SH-SY5Y (cell line): ENCODE measurements around the gene SPACA7.

Experiments used
- GATA2 ChIP-seq: IDR thresholded peaks from 2 replicates; pipeline ENCODE4 v1.6.1; 2011; ENCODE audit warnings: mild to moderate bottlenecking, low read depth, low read length
- GATA3 ChIP-seq: IDR thresholded peaks from 2 replicates; pipeline ENCODE4 v1.6.1; 2011; ENCODE audit warnings: low read depth, mild to moderate bottlenecking, low read length, moderate library complexity

GRCh38 chr13:112438515-112438914, 62.4 kb downstream of the SPACA7 start:
- TF ChIP-seq GATA2 (no peak), GATA3 (no peak)
